ENCODE measurements around the gene NOSTRIN.

NOSTRIN gene

GRCh38 chr2:168798076-168798887 is 4.2 kb upstream of the NOSTRIN start (continued):
- TF ChIP-seq, protein P1, sequence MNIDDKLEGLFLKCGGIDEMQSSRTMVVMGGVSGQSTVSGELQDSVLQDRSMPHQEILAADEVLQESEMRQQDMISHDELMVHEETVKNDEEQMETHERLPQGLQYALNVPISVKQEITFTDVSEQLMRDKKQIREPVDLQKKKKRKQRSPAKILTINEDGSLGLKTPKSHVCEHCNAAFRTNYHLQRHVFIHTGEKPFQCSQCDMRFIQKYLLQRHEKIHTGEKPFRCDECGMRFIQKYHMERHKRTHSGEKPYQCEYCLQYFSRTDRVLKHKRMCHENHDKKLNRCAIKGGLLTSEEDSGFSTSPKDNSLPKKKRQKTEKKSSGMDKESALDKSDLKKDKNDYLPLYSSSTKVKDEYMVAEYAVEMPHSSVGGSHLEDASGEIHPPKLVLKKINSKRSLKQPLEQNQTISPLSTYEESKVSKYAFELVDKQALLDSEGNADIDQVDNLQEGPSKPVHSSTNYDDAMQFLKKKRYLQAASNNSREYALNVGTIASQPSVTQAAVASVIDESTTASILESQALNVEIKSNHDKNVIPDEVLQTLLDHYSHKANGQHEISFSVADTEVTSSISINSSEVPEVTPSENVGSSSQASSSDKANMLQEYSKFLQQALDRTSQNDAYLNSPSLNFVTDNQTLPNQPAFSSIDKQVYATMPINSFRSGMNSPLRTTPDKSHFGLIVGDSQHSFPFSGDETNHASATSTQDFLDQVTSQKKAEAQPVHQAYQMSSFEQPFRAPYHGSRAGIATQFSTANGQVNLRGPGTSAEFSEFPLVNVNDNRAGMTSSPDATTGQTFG (tag by site-specific recombination; IDR thresholded peaks at IDR 0.05; ENCODE audit: borderline replicate concordance): no peak
- TF ChIP-seq, protein P2, sequence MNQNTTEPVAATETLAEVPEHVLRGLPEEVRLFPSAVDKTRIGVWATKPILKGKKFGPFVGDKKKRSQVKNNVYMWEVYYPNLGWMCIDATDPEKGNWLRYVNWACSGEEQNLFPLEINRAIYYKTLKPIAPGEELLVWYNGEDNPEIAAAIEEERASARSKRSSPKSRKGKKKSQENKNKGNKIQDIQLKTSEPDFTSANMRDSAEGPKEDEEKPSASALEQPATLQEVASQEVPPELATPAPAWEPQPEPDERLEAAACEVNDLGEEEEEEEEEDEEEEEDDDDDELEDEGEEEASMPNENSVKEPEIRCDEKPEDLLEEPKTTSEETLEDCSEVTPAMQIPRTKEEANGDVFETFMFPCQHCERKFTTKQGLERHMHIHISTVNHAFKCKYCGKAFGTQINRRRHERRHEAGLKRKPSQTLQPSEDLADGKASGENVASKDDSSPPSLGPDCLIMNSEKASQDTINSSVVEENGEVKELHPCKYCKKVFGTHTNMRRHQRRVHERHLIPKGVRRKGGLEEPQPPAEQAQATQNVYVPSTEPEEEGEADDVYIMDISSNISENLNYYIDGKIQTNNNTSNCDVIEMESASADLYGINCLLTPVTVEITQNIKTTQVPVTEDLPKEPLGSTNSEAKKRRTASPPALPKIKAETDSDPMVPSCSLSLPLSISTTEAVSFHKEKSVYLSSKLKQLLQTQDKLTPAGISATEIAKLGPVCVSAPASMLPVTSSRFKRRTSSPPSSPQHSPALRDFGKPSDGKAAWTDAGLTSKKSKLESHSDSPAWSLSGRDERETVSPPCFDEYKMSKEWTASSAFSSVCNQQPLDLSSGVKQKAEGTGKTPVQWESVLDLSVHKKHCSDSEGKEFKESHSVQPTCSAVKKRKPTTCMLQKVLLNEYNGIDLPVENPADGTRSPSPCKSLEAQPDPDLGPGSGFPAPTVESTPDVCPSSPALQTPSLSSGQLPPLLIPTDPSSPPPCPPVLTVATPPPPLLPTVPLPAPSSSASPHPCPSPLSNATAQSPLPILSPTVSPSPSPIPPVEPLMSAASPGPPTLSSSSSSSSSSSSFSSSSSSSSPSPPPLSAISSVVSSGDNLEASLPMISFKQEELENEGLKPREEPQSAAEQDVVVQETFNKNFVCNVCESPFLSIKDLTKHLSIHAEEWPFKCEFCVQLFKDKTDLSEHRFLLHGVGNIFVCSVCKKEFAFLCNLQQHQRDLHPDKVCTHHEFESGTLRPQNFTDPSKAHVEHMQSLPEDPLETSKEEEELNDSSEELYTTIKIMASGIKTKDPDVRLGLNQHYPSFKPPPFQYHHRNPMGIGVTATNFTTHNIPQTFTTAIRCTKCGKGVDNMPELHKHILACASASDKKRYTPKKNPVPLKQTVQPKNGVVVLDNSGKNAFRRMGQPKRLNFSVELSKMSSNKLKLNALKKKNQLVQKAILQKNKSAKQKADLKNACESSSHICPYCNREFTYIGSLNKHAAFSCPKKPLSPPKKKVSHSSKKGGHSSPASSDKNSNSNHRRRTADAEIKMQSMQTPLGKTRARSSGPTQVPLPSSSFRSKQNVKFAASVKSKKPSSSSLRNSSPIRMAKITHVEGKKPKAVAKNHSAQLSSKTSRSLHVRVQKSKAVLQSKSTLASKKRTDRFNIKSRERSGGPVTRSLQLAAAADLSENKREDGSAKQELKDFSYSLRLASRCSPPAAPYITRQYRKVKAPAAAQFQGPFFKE (tag by site-specific recombination; IDR thresholded peaks at IDR 0.05; ENCODE audit: borderline replicate concordance): no peak
- TF ChIP-seq ZXDB (tag by site-specific recombination; IDR thresholded peaks at IDR 0.05) (no peak), ZNF837 (tag by site-specific recombination; IDR thresholded peaks at IDR 0.05) (no peak), ZNF660 (tag by site-specific recombination; IDR thresholded peaks at IDR 0.05) (no peak), KLF7 (tag by site-specific recombination; IDR thresholded peaks at IDR 0.05; ENCODE audit: borderline replicate concordance) (no peak)
- TF ChIP-seq, protein P3, sequence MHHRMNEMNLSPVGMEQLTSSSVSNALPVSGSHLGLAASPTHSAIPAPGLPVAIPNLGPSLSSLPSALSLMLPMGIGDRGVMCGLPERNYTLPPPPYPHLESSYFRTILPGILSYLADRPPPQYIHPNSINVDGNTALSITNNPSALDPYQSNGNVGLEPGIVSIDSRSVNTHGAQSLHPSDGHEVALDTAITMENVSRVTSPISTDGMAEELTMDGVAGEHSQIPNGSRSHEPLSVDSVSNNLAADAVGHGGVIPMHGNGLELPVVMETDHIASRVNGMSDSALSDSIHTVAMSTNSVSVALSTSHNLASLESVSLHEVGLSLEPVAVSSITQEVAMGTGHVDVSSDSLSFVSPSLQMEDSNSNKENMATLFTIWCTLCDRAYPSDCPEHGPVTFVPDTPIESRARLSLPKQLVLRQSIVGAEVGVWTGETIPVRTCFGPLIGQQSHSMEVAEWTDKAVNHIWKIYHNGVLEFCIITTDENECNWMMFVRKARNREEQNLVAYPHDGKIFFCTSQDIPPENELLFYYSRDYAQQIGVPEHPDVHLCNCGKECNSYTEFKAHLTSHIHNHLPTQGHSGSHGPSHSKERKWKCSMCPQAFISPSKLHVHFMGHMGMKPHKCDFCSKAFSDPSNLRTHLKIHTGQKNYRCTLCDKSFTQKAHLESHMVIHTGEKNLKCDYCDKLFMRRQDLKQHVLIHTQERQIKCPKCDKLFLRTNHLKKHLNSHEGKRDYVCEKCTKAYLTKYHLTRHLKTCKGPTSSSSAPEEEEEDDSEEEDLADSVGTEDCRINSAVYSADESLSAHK (tag by site-specific recombination; IDR thresholded peaks at IDR 0.05): no peak
- TF ChIP-seq, protein P4, sequence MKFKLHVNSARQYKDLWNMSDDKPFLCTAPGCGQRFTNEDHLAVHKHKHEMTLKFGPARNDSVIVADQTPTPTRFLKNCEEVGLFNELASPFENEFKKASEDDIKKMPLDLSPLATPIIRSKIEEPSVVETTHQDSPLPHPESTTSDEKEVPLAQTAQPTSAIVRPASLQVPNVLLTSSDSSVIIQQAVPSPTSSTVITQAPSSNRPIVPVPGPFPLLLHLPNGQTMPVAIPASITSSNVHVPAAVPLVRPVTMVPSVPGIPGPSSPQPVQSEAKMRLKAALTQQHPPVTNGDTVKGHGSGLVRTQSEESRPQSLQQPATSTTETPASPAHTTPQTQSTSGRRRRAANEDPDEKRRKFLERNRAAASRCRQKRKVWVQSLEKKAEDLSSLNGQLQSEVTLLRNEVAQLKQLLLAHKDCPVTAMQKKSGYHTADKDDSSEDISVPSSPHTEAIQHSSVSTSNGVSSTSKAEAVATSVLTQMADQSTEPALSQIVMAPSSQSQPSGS (tag by site-specific recombination; IDR thresholded peaks at IDR 0.05; ENCODE audit: low read depth): no peak

DNA sequence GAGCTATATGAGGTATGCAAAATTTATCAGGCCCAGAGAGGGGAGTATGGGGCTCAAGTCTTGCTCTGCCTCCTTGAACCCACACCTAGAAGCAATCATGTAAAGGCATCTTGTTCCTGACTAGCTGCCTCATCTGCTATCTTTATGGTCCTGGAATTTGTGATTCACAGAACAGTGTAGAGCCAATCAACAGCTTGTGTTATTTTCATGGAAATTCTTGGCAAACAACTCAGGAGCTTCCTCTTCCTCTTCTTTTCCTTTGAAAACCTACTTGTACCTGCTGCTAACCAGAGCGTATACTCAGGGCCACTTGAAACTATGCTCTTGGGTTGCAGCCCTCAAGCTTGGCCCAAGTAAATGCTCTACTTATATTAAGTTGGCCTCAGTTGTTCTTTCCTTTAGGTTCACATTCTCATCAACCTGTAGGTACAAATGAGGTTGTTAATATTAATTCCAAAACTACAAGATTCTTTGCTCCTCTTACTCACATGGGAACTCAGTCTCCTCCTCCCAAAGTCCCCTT is 3.5 kb upstream of the NOSTRIN start:
- Histone ChIP-seq H3K27ac (ENCODE audit: extremely low read depth, low read depth, low read length) (no peak overlapping the region), H3K9me3 (ENCODE audit: control insufficient read depth, insufficient read depth, low read depth, low read length) (no peaks in the 10 kb centered on the region), H3K4me3 (ENCODE audit: low read depth, low read length) (no peak overlapping the region), H3K36me3 (ENCODE audit: control insufficient read depth in 2 of 2, insufficient read depth in 1 of 2, low read length in 2 of 2) (no peaks in the 10 kb centered on the region), H3K4me1 (ENCODE audit: control insufficient read depth, insufficient read depth, low read length) (peaks cover 3% of the 10 kb centered on the region; the same call in 1 of the 2 replicates)
- ChIA-PET CTCF (interaction anchor here (0.5 to 0.6 kb wide), 2 partner anchors 24 to 51 kb away, joined by 3 to 4 read pairs; no protein-coding TSS in a partner anchor), POLR2A (no interaction called here)
- TF ChIP-seq ZNF658 (tag by site-specific recombination; IDR thresholded peaks at IDR 0.05): no peak
- no peak for TF ChIP-seq ZNF600 (tag by site-specific recombination; IDR thresholded peaks at IDR 0.05)
- TF ChIP-seq ZNF558 (tag by site-specific recombination; IDR thresholded peaks at IDR 0.05): no peak
- TF ChIP-seq ZNF701 (tag by site-specific recombination; IDR thresholded peaks at IDR 0.05): no peak
- no peak for TF ChIP-seq PATZ1 (tag by site-specific recombination; IDR thresholded peaks at IDR 0.05)
- no peak for TF ChIP-seq GFI1B (tag by site-specific recombination; IDR thresholded peaks at IDR 0.05)
- TF ChIP-seq ZNF266 (tag by site-specific recombination; IDR thresholded peaks at IDR 0.05; ENCODE audit: low read depth): no peak
- no peak for TF ChIP-seq SETDB1 (IDR thresholded peaks at IDR 0.05; ENCODE audit: insufficient read length, low read length)
- TF ChIP-seq ZNF362 (tag by site-specific recombination; IDR thresholded peaks at IDR 0.05): no peak
- TF ChIP-seq ZNF830 (tag by site-specific recombination; IDR thresholded peaks at IDR 0.05; ENCODE audit: low read depth): no peak
- TF ChIP-seq SP3 (tag by site-specific recombination; IDR thresholded peaks at IDR 0.05): no peak

Data from HEK293 (cell line).